MCF 10A (cell line): ENCODE data around the gene SERPIND1. TPM values are rescaled to one million over a fixed set of nuclear protein-coding genes. Genes with fewer than 3 reads are reported as not detected.

Source experiments
- BruUV-seq: library from RNA; stranded (reverse); fragments of 400-500 nt; replicated peaks from 2 replicates; lab custom pipeline; 2021; lab: Mats Ljungman, UMichigan
- CTCF ChIA-PET: fragments of 300-600 bp; sonication (Branson Sonifier 250); formaldehyde crosslinking; extraction: SDS; loops from one replicate; lab custom pipeline; 2021; ENCODE audit warnings: antibody characterized with exemption, inconsistent platforms; lab: Yijun Ruan, JAX
- POLR2A ChIA-PET: fragments of 300-600, 350-650 bp; sonication (Branson Sonifier 250); formaldehyde crosslinking; extraction: SDS; loops from one replicate; lab custom pipeline; 2020; ENCODE audit warnings: antibody characterized with exemption, inconsistent platforms; lab: Yijun Ruan, JAX
- DNase-seq: peaks from one replicate; pipeline ENCODE4 v3.0.0-alpha.2; 2018; ENCODE audit not compliant: unreplicated experiment
- H3K27ac Mint-ChIP-seq: one replicate; pipeline ENCODE4 v1.8.0; 2022; ENCODE audit warnings: mild to moderate bottlenecking, low read depth, mixed read lengths; ENCODE audit not compliant: unreplicated experiment
- H3K27me3 Mint-ChIP-seq: one replicate; pipeline ENCODE4 v1.8.0; 2022; ENCODE audit warnings: mixed read lengths; ENCODE audit not compliant: insufficient read depth, unreplicated experiment
- H3K36me3 Mint-ChIP-seq: one replicate; pipeline ENCODE4 v1.8.0; 2022; ENCODE audit warnings: mild to moderate bottlenecking, moderate library complexity, mixed read lengths; ENCODE audit not compliant: insufficient read depth, unreplicated experiment
- H3K4me1 Mint-ChIP-seq: one replicate; pipeline ENCODE4 v1.8.0; 2022; ENCODE audit warnings: mixed read lengths; ENCODE audit not compliant: insufficient read depth, unreplicated experiment
- H3K4me3 Mint-ChIP-seq: one replicate; pipeline ENCODE4 v1.8.0; 2022; ENCODE audit warnings: mild to moderate bottlenecking, moderate library complexity, mixed read lengths; ENCODE audit not compliant: unreplicated experiment
- H3K9me3 Mint-ChIP-seq: one replicate; pipeline ENCODE4 v1.8.0; 2022; ENCODE audit warnings: mixed read lengths; ENCODE audit not compliant: unreplicated experiment
- intact Hi-C: fragments of 100-400 bp; cut with micrococcal nuclease; formaldehyde crosslinking; loops from 2 replicates; pipeline ENCODE4 v1.14.1; 2022
- total RNA-seq: library from RNA; stranded (reverse); gene quantifications from 2 replicates; pipeline ENCODE4 v1.2.3, GENCODE V29; 2022
- TF ChIP-seq, protein P1 (sequence below): fragments of 200-600 bp; IDR thresholded peaks from one replicate; pipeline ENCODE4 v1.8.0; 2022; ENCODE audit warnings: antibody characterized with exemption, mild to moderate bottlenecking; ENCODE audit not compliant: unreplicated experiment

Gene SERPIND1
- total RNA-seq, 1 experiment from 2014 or later = not detected

DNA sequence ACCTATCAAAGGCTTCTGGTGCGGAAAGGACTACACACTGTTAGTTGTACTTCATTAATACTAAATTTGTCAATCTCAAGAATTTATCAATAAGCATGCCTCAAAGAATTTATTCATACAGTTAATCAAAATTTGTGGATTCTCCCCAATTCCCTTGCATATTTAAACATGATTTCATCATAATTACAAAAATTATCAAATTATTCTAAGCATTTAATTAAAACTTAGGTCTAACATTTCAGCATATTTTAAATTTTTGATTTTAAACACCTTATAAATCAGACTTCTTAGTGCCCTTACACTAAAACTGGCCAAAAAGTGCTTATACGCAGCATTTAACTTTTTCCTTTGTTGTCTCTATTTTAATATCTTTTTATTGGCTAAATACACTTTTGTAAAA, 13.8 kb upstream of the SERPIND1 start:
- TF ChIP-seq, protein P1, sequence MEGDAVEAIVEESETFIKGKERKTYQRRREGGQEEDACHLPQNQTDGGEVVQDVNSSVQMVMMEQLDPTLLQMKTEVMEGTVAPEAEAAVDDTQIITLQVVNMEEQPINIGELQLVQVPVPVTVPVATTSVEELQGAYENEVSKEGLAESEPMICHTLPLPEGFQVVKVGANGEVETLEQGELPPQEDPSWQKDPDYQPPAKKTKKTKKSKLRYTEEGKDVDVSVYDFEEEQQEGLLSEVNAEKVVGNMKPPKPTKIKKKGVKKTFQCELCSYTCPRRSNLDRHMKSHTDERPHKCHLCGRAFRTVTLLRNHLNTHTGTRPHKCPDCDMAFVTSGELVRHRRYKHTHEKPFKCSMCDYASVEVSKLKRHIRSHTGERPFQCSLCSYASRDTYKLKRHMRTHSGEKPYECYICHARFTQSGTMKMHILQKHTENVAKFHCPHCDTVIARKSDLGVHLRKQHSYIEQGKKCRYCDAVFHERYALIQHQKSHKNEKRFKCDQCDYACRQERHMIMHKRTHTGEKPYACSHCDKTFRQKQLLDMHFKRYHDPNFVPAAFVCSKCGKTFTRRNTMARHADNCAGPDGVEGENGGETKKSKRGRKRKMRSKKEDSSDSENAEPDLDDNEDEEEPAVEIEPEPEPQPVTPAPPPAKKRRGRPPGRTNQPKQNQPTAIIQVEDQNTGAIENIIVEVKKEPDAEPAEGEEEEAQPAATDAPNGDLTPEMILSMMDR = no peak
- Mint-ChIP-seq H3K27ac (no peak overlapping the region), H3K27me3 (no peaks in the 10 kb centered on the region), H3K9me3 (no peaks in the 10 kb centered on the region), H3K4me1 (no peaks in the 10 kb centered on the region), H3K36me3 (peaks cover 65% of the 10 kb centered on the region), H3K4me3 (no peak overlapping the region)
- ChIA-PET POLR2A (no interaction called here), CTCF (no interaction called here)
- DNase-seq = no peak
- no TSS peak for BruUV-seq
- intact Hi-C loops = no loop called here

DNA sequence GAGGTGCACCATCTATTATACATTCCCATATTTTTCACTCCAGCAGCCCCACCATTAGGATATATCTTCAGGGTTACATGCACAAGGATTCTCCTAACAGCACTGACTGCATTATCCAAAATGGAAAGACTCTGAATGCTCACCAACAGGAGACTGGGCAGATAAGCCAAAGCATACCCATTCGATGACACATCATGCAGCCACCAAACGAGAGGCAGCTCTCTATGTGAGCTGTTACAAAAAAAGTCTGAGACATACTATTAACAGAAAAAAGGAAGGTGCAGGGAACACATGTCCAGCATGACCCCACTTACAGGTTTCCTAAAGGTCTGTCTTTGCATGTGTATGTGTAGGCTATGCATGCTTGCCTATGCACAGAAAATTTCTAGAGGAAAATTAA, 12.4 kb upstream of the SERPIND1 start:
- POLR2A ChIA-PET = interaction anchor here (1.0 kb wide), 2 partner anchors 9 to 16 kb away, joined by 3 to 5 read pairs; no protein-coding TSS in a partner anchor
- Mint-ChIP-seq H3K9me3 (no peaks in the 10 kb centered on the region), H3K36me3 (peaks cover 60% of the 10 kb centered on the region), H3K4me1 (no peaks in the 10 kb centered on the region), H3K27me3 (no peaks in the 10 kb centered on the region), H3K4me3 (no peak overlapping the region), H3K27ac (no peak overlapping the region)
- no peak for DNase-seq
- CTCF ChIA-PET = no interaction called here
- TF ChIP-seq, protein P1 = no peak
- BruUV-seq = no TSS peak
- intact Hi-C loops = no loop called here

DNA sequence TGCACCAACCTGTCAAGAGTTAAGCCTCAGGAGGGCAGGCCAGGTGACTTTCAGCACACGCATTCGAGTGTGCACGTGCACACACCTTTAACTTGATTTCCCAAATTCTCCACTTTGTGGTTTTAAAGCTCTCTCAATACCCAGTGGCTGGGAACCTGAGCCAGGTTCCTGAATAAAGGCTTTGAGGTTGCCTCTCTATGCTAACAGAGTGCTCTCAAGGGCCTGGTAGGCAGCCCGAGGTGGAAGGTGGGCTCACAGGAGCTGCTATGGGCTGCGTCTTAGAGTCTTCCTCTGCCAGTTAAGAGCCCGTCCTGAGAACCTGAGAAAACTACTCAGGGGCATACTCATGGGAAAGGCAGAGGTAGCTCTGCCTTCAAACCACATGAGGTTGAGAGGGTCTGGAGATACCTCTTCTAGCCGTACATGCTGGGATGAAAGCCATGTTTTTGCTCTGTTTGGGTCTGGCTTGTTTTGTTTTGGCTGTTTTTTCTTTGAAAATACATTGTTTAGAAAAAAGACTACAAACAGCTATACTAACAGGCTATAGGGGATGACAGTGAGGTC, 11.6 kb upstream of the SERPIND1 start:
- Mint-ChIP-seq H3K4me3 (no peak overlapping the region), H3K9me3 (no peaks in the 10 kb centered on the region), H3K27ac (no peak overlapping the region), H3K27me3 (no peaks in the 10 kb centered on the region), H3K4me1 (no peaks in the 10 kb centered on the region), H3K36me3 (peaks cover 60% of the 10 kb centered on the region)
- CTCF ChIA-PET = no interaction called here
- no TSS peak for BruUV-seq
- no peak for DNase-seq
- POLR2A ChIA-PET = no interaction called here
- TF ChIP-seq, protein P1 = no peak
- intact Hi-C loops = no loop called here

DNA sequence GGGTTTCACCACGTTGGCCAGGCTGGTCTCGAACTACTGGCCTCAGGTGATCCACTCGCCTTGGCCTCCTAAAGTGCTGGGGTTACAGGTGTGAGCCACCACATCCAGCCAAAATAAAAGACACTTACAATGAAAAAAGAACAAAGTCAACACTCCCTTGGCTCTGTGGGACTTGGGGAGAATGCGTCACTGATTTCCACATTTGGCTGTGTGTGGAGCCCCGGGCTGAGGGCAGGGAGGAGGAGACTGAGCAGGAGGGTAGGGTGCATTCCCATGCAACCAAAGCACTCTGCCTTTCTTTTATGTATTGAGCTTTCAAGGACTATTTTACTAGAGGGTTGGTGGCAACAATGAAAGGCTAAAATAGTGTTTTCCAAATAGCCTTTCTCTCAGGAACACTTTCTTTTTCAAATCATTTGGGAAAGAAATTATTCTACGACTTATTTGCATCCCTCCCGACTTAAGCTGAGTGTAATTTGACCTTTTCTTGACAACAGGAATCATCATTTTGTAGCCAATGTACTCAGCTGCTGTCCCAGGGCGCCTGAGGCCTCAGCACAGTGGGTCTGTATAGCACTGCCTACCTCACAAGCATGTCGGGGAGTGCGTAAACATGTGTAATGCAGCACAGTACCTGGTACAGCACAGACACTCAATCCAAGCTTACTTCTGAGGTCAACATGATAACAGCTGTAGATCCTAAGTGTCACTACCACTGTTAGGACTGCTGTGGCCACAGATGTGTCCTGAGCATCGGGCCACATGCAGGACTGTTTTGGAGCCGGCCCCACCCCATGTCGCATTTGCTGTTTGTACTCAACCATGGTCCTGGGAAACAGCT, 10.1 kb upstream of the SERPIND1 start:
- no peak for DNase-seq
- intact Hi-C loops = no loop called here
- H3K27ac Mint-ChIP-seq = no peak overlapping the region
- ChIA-PET POLR2A (no interaction called here), CTCF (interaction anchor here (0.5 to 0.8 kb wide), 2 partner anchors 17 to 21 kb away, joined by 3 read pairs; no protein-coding TSS in a partner anchor)
- no peaks in the 10 kb centered on the region for H3K9me3 Mint-ChIP-seq
- H3K27me3 Mint-ChIP-seq = no peaks in the 10 kb centered on the region
- H3K4me3 Mint-ChIP-seq = no peak overlapping the region
- TF ChIP-seq, protein P1 = no peak
- peaks cover 48% of the 10 kb centered on the region for H3K36me3 Mint-ChIP-seq
- H3K4me1 Mint-ChIP-seq = no peaks in the 10 kb centered on the region
- no TSS peak for BruUV-seq
